Esophagus (tissue), 2 donors: ENCODE results near the gene IST1. TPM values are rescaled to one million over a fixed set of nuclear protein-coding genes. Genes with fewer than 3 reads are reported as not detected.
A peak's percentile ranks its signal among the peaks of the same experiment; 100 is the strongest.

ENCODE experiments used
- H3K27ac ChIP-seq, 2 donors: one replicate each; pipeline ENCODE4 v1.5.1; 2013; ENCODE audit warnings: low read depth in 2 of 2, mild to moderate bottlenecking in 2 of 2, inconsistent platforms in 1 of 2, low read length in 1 of 2, moderate library complexity in 1 of 2
- H3K27me3 ChIP-seq, 2 donors: one replicate each; pipeline ENCODE4 v1.6.1; 2013; ENCODE audit warnings: low read length in 2 of 2, control low read depth in 1 of 2, mild to moderate bottlenecking in 1 of 2; ENCODE audit not compliant: insufficient read depth in 2 of 2, control insufficient read depth in 1 of 2
- H3K36me3 ChIP-seq, 2 donors: one replicate each; pipeline ENCODE4 v1.6.1; 2013; ENCODE audit warnings: low read length in 1 of 2; ENCODE audit not compliant: control insufficient read depth in 2 of 2, insufficient read depth in 2 of 2
- H3K4me1 ChIP-seq, 2 donors: one replicate each; pipeline ENCODE4 v1.6.1; 2013; ENCODE audit warnings: low read length in 1 of 2; ENCODE audit not compliant: control insufficient read depth in 2 of 2, insufficient read depth in 2 of 2
- H3K4me3 ChIP-seq, 2 donors: one replicate each; pipeline ENCODE4 v1.5.1; 2013; ENCODE audit warnings: low read length in 2 of 2, mild to moderate bottlenecking in 2 of 2, low read depth in 1 of 2, moderate library complexity in 1 of 2
- H3K9me3 ChIP-seq, 2 donors: one replicate each; pipeline ENCODE4 v1.6.1; 2013; ENCODE audit warnings: mild to moderate bottlenecking in 2 of 2, low read depth in 1 of 2, low read length in 1 of 2, moderate library complexity in 1 of 2; ENCODE audit not compliant: control insufficient read depth in 2 of 2, insufficient read depth in 1 of 2
- WGBS, 2 donors: extraction: QIAGEN DNeasy Blood & Tissue Kit; methylation state at CpG; one replicate each; pipeline ENCODE4 v1.1.7; 2013; 5-methylcytosine and 5-hydroxymethylcytosine counted together
- polyA plus RNA-seq, 2 donors: library from polyadenylated mRNA; stranded (reverse); fragments of 200-250 nt; gene quantifications; one replicate each; pipeline ENCODE4 v1.2.3, GENCODE V29; 2013
- donor health status: healthy with polysubstance abuse.
- donor health status: Bipolar disorder and iron deficiency.

Gene IST1
- polyA plus RNA-seq, 2 donors, result 78.8 to 101 TPM

- 16 to 30% methylated on average over 3 of the region's 3 CpGs for WGBS, 2 donors
- Histone ChIP-seq H3K9me3 (no peaks in the 10 kb centered on the region), H3K27me3 (no peaks in the 10 kb centered on the region), H3K4me3 (no peak overlapping the region), H3K4me1 (peaks cover 0 to 5% of the 10 kb centered on the region in 2 donors), H3K27ac (peak overlapping the region; percentile 21 to 62), H3K36me3 (peaks cover 21 to 25% of the 10 kb centered on the region in 2 donors)
These were observed 32.1 kb downstream of the IST1 start for GRCh38 chr16:71927383-71927782.

DNA sequence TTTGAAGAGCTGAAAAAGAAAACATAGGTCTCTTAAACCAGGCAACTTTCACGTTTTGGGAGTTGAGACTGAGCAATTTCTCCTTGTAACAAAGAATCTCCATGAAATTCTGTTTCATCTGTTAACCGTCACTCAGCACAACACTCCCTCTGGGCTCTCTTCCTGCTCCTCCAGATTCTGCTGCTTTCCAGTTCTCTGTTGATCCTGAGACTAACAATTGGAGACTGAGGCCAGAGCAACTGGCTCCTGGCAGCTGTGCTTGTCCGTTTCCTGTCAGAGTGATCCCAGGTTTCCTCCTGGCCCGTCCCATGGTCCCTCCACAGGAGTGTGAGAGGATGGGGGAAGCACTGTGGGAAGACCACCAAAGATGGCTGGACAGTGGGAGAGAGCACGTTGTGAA, 32.5 kb downstream of the IST1 start:
- no peak overlapping the region for H3K4me3 ChIP-seq
- WGBS, 2 donors, result 37 to 52% methylated on average over 5 of the region's 5 CpGs
- H3K9me3 ChIP-seq, result no peaks in the 10 kb centered on the region
- H3K27me3 ChIP-seq, result no peaks in the 10 kb centered on the region
- H3K27ac ChIP-seq, result peak overlapping the region; percentile 62 to 73
- H3K4me1 ChIP-seq, result peaks cover 0 to 5% of the 10 kb centered on the region in 2 donors
- H3K36me3 ChIP-seq, result peaks cover 21 to 22% of the 10 kb centered on the region in 2 donors

DNA sequence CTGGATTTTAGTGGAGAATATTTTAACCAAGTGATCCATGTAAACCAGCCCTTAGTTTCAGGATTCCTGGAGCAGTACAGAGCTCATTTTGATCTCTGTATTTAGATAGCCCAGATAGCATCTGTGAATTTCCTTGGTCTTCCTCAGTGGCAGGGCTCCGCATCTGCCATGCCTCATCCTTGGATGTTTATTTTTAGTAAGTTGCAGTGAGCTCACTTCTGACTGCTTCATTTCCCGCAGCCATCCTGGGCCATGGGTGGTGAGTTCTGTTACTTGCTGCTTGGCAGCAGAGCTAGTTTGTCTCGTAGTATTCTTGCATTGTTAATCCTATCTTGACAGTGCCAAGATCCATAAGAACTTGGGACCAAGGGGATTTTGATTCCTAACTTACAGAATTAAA, 33.7 kb downstream of the IST1 start:
- Histone ChIP-seq H3K36me3 (peaks cover 16 to 23% of the 10 kb centered on the region in 2 donors), H3K4me3 (no peak overlapping the region), H3K4me1 (peaks cover 0 to 5% of the 10 kb centered on the region in 2 donors), H3K9me3 (no peaks in the 10 kb centered on the region), H3K27me3 (no peaks in the 10 kb centered on the region), H3K27ac (peak overlapping the region in 1 of 2 donors; percentile 31)
- 26 to 55% methylated on average over 3 of the region's 3 CpGs for WGBS, 2 donors

GRCh38 chr16:71930013-71930563, 34.8 kb downstream of the IST1 start:
- Histone ChIP-seq H3K9me3 (no peaks in the 10 kb centered on the region), H3K27ac (no peak overlapping the region), H3K4me3 (no peak overlapping the region), H3K36me3 (peaks cover 15 to 18% of the 10 kb centered on the region in 2 donors), H3K4me1 (peaks cover 0 to 5% of the 10 kb centered on the region in 2 donors), H3K27me3 (no peaks in the 10 kb centered on the region)
- WGBS, 2 donors, result 79 to 86% methylated on average over 5 of the region's 5 CpGs

DNA sequence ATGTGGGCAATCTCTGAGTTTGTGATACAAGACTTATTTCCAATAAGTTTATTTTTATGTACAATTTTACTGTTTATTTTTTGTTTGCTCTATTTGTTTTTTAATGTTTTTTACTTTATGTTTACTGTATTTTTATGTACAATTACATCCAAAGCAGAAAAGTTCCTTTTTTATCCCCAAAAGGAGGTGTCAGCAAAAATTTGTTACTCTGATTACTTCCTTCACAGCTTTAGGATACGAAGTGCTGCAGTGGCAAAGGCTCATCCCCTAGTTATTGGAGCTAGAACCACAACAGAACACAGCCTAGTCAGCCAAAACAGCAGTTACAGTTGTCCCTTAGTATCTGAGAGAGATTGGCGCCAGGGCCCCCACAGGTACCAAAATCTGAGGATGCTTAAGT, 35.7 kb downstream of the IST1 start:
- Histone ChIP-seq H3K27me3 (no peaks in the 10 kb centered on the region), H3K9me3 (no peaks in the 10 kb centered on the region), H3K36me3 (peaks cover 15 to 18% of the 10 kb centered on the region in 2 donors), H3K4me1 (peaks cover 0 to 5% of the 10 kb centered on the region in 2 donors), H3K27ac (no peak overlapping the region), H3K4me3 (no peak overlapping the region)
- WGBS, 2 donors, result 85 to 89% methylated on average over 2 of the region's 2 CpGs

GRCh38 chr16:71931599-71931998, 36.3 kb downstream of the IST1 start:
- peaks cover 0 to 5% of the 10 kb centered on the region in 2 donors for H3K4me1 ChIP-seq
- WGBS, 2 donors, result 83 to 93% methylated on average over 6 of the region's 6 CpGs

DNA sequence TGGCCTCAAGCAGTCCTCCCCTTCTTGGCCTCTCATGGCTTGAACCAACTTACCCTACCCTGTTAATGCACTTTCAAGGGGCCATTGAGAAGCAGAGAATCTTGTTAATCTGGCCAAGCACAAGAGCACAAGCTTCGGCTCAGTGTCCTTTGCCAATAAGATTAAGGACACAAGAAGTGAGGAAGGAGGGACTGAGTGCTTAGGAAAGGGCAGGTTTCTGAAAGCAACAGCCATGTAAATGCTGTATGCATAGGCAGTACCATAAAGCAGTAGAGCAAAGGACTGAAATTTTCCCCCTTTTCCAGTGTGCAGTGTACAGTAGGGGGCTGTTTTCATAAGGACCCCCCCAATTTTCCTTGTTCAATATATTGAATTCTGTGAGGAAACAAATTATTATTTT, 37.7 kb downstream of the IST1 start:
- 77 to 80% methylated on average over 1 of the region's 1 CpG for WGBS, 2 donors
- Histone ChIP-seq H3K4me1 (peaks cover 0 to 4% of the 10 kb centered on the region in 2 donors), H3K9me3 (no peaks in the 10 kb centered on the region), H3K4me3 (no peak overlapping the region), H3K27ac (no peak overlapping the region), H3K36me3 (peaks cover 9 to 12% of the 10 kb centered on the region in 2 donors), H3K27me3 (no peaks in the 10 kb centered on the region)

More at GRCh38 chr16:71931599-71931998, 36.3 kb downstream of the IST1 start:
- H3K36me3 ChIP-seq, result peaks cover 15 to 18% of the 10 kb centered on the region in 2 donors
- no peaks in the 10 kb centered on the region for H3K27me3 ChIP-seq
- H3K4me3 ChIP-seq, result no peak overlapping the region
- no peaks in the 10 kb centered on the region for H3K9me3 ChIP-seq
- H3K27ac ChIP-seq, result no peak overlapping the region

DNA sequence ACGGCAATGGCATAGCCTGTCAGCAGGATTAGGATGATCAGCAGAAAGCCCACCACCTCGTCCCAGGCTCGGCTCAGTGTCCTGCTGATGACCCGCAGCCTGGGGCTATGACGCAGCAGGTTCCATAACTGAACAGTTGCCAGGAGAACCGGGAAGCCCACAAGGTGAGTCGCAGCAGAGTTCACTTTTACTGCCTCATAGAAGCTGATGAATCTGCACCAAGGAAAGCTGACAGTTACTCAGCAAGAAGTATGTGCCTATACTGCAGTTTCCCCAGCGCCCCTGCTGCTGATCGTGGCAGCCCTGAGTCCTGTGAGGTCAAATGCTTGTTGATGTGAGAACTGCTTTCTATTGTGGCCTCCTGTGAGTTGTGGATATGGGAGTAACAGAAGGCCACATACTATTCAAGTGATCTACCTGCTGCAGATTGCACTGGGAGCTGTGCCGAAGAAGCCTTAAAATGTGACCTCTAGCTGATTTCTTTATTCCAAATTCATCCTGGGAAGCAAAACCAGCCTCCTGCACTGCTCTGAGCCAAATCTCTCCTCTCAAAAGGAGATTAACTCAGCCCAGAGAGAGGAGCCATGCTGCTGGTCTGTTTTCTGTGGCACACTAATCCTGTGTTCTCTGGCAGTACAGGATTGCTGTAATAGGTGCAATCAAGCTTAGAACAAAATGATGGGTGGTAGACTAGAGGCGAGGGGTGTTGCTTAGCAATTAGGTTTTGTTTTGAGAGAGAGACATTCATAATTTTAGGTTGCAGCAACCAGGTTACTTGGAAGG, 38.8 kb downstream of the IST1 start:
- no peak overlapping the region for H3K4me3 ChIP-seq
- H3K4me1 ChIP-seq, result no peaks in the 10 kb centered on the region
- no peaks in the 10 kb centered on the region for H3K27me3 ChIP-seq
- no peak overlapping the region for H3K27ac ChIP-seq
- 73 to 76% methylated on average over 11 of the region's 11 CpGs for WGBS, 2 donors
- peaks cover 4 to 6% of the 10 kb centered on the region in 2 donors for H3K36me3 ChIP-seq
- no peaks in the 10 kb centered on the region for H3K9me3 ChIP-seq

DNA sequence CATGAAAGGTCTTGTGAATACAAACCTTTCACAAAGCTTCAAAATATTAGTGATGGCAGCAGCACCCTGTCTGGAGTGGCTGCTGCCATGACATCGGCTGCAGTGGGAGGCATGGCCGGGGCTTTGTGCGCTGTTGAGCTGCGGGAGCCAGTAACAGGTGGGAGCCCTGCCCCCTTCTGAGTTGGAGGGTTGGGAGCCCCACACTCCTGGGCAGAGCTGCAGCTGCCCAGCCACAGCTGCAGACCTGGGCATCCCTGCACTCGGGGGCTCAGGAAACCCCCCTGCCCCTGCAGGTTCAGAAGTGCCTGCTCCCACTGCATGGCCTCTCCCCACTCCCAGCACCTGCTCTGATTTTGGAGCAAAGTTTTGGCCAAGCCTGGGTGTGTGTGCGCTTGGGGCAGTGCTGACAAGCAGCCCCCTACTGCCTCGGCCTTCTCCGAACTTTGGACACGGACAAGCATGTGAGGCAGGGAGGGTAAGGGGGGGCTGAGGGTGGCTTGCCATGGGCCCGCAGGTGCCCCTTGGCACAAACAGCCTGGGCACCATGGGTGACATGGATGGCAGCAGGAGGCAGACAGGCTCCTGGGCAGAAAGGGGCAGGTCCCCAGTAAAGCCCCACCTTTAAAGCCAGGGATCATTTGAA, 42.7 kb downstream of the IST1 start:
- Histone ChIP-seq H3K4me3 (no peak overlapping the region), H3K27ac (no peak overlapping the region), H3K9me3 (no peaks in the 10 kb centered on the region), H3K4me1 (no peaks in the 10 kb centered on the region), H3K36me3 (peaks cover 4 to 5% of the 10 kb centered on the region in 2 donors), H3K27me3 (no peaks in the 10 kb centered on the region)
- WGBS, 2 donors, result 85 to 88% methylated on average over 10 of the region's 10 CpGs
